C4-2B (cell line): ENCODE measurements around the gene MACF1.

Experiments used
- ZFX ChIP-seq: fragments of 450-650 bp; IDR thresholded peaks from 2 replicates; pipeline ENCODE4 v1.6.1; 2017
- TF ChIP-seq, protein P1 (sequence below): fragments of 450-650 bp; conservative IDR thresholded peaks from 2 replicates; pipeline ENCODE4 v1.5.1; 2017; ENCODE audit warnings: mild to moderate bottlenecking

DNA sequence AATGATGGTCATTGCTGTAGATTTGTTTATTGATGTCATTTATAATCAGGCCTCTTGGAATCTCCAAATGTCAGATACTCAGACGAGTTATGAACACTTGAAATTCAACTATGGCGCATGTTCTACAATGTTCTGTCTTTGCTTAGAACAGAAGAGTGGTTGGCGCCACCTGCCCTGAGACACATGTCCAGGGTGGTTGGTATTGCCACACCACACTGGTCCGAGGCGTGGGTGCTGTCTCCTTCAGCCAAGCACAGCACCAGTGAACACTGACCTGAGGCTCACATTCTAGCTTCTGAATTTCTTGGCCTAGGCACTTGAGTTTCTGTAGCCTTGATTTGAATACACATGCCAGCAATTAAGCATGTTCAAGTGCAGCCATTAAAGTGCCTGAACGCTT, 276.8 kb downstream of the MACF1 start:
- TF ChIP-seq, protein P1, sequence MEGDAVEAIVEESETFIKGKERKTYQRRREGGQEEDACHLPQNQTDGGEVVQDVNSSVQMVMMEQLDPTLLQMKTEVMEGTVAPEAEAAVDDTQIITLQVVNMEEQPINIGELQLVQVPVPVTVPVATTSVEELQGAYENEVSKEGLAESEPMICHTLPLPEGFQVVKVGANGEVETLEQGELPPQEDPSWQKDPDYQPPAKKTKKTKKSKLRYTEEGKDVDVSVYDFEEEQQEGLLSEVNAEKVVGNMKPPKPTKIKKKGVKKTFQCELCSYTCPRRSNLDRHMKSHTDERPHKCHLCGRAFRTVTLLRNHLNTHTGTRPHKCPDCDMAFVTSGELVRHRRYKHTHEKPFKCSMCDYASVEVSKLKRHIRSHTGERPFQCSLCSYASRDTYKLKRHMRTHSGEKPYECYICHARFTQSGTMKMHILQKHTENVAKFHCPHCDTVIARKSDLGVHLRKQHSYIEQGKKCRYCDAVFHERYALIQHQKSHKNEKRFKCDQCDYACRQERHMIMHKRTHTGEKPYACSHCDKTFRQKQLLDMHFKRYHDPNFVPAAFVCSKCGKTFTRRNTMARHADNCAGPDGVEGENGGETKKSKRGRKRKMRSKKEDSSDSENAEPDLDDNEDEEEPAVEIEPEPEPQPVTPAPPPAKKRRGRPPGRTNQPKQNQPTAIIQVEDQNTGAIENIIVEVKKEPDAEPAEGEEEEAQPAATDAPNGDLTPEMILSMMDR, result no peak
- TF ChIP-seq ZFX, result no peak
